GM19452 (cell line): ENCODE results near the gene RNU5B-1.

ENCODE experiments used
- ATAC-seq: cut with Tn5 transposase; IDR thresholded peaks from one replicate; pipeline ENCODE4 v1.9.1; 2021; ENCODE audit not compliant: unreplicated experiment

The RNU5B-1 gene

DNA sequence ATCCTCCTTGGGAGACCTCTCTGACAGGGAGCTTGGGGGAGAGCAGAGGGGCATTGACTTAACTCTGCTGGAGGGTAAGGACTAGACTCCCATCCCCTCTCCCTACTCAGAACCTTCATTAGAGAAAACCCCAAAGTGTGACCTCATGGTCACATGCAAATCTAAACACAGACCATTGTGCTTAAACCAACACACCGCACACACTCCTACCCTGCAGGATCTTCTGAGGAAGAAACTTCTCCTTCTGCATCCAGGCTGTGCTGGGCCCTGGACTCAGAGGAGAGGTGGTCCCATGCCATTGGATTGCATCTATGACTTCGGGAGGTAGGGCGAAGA, 17.0 kb upstream of the RNU5B-1 start:
- no peak for ATAC-seq

DNA sequence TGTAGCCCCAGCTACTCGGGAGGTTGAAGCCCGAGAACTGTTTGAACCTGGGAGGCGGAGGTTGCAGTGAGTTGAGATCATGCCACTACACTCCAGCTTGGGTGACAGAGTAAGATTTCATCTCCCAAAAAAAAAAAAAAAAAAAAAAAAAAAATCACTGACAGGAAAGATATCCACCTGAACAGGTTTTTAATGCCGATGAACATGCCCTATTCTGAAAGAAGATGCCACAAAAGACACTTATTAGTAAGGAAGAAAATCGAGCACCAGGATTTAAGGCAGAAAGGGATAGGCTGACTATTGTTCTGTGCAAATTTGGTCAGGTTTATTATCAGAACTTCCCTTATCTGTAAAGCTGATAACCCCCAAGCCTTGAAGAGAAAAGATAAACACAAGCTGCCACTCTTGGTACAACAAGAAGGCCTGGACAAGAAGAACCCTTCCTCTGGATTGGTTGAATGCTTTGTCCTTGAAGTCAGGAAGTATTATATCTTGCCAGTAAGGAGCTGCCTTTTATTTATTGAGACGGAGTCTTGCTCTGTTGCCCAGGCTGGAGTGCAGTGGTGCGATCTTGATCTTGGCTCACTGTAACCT, 15.1 kb upstream of the RNU5B-1 start:
- ATAC-seq = no peak

DNA sequence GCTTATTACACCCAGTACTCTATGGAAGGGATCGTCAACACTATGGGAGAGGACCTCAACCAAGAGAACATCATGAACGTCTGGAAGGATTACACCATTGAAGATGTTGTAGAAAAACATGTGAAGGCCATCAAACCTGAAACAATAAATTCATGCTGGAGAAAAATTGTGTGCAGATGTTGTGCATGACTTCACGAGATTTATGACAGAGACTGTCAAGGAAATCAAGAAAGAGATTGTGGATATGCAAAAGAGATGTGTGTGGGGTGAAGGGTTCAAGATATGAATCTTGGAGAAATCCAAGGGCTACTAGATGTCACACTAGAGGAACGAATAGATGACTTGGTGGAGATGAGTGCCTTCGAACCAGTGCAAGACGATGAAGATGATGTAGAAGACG, 14.2 kb upstream of the RNU5B-1 start:
- no peak for ATAC-seq

GRCh38 chr15:65292938-65293518, 11.4 kb upstream of the RNU5B-1 start:
- no peak for ATAC-seq

DNA sequence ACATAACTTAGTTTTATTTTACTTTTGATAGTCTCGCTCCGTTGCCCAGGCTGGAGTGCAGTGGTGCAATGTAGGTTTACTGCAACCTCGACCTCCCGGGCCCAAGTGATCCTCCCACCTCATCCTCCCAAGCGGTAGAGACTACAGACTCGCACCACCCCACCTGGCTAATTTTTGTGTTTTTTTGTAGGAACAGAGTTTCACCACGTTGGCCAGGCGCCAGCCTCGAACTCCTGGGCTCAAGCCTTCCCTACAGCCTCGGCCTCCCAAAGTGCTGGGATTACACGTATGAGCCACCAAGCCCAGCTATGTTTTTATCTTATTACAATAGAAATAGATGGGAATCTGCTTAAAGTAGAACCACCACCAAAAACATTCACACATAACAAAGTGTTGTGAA, 5.7 kb upstream of the RNU5B-1 start:
- no peak for ATAC-seq

- ATAC-seq = no peak
These were observed 3.5 kb upstream of the RNU5B-1 start for GRCh38 chr15:65300924-65301441.

GRCh38 chr15:65302061-65302460, 2.4 kb upstream of the RNU5B-1 start:
- no peak for ATAC-seq

- no peak for ATAC-seq
These were observed 643 bp upstream of the RNU5B-1 start for GRCh38 chr15:65303687-65304380.

DNA sequence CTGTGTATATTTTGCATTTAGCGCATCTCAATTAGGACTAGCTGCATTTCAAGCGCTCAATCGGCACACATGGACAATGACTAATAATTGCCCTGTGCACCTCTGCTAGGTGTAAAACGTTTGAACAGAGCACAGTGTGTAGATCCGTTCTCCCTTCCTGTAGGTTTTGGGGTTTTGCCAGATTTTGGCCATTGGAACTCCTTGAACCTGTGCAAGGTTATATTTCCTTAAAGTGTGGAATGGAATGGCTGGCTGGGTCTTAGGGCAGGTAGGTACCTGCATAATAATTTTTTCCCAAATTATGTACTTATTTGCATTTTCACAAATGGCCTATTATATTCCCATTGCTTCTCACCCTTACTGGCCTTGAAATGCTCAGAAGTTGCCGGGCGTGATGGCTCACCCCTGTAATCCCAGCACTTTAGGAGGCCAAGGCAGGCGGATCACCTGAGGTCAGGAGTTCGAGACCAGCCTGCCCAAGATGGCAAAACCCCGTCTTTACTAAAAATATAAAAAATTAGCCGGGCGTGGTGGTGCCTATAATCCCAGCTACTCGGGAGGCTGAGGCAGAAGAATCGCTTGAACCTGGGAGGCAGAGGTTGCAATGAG, 777 bp downstream of the RNU5B-1 start:
- no peak for ATAC-seq

- no peak for ATAC-seq
These were observed 1.3 kb downstream of the RNU5B-1 start for GRCh38 chr15:65305776-65306175.

DNA sequence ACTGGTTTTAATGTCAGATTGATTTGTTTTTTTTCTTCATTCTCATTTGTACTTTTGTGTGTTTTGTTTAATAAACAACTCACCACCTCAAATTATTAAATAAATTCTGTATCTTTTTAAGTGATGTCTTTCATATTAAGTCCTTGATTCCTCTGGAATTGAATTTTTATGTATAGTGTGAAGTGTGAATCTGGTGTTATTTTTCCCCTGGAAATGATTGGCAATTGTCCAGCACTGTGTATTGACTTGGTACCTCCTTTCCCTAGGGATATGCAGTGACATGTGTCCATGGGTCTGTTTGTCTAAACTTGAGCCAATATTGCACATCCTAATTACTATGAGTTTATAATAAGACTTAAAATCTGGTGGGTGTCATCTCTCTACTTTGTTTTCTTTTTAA, 2.1 kb downstream of the RNU5B-1 start:
- ATAC-seq = no peak

GRCh38 chr15:65307978-65308377, 3.5 kb downstream of the RNU5B-1 start:
- no peak for ATAC-seq

GRCh38 chr15:65309882-65310418, 5.5 kb downstream of the RNU5B-1 start:
- ATAC-seq = no peak

DNA sequence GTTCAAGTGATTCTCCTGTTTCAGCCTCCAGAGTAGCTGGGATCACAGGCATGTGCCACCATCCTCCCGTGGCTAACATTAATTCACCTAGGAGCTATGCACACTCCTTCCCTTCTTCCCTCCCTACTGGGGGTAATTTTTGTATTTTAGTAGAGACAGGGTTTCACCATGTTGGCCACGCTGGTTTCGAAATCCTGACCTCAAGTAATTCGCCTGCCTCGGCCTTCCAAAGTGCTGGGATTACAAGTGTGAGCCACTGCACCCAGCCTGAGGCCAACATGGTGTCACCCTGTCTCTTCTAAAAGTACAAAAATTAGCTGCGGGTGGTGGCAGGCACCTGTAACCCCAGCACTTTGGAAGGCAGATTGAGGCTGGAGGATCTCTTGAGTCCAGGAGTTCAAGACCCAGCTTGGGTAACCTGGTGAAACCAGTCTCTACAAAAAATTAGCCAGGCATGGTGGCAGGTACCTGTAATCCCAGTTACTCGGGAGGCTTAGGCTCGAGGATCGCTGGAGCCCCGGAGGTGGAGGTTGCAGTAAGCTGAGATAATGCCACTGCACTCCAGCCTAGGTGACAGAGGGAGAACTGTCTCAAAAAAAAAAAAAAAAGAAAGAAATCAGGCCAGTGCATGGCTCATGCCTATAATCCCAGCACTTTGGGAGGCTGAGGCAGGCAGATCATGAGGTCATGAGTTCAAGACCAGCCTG, 6.1 kb downstream of the RNU5B-1 start:
- no peak for ATAC-seq

GRCh38 chr15:65311760-65312159, 7.3 kb downstream of the RNU5B-1 start:
- no peak for ATAC-seq

DNA sequence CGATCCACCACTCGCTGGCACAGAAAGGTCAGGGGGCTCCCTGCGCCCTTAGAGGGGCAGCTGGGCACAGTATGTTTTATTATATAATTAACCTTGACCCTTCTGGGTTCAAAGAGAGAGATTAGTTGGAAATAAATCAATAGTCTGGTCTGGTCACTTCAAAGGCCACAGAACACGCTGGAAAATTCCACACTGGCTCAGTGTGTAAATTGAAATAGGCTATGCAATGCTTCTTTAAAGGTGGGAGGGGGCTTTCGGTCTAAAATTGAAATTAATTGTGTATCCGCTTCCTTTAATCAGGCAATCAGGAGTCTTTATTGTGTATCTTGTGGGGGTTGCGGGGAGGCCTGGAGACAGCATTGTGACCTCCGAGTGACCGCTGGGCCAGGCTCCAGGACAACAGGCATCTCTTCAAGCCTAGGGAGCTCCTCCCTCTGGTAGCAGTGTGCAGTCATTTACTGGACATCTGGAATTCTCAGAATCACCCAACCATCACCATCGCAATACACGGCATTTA, 8.0 kb downstream of the RNU5B-1 start:
- no peak for ATAC-seq

DNA sequence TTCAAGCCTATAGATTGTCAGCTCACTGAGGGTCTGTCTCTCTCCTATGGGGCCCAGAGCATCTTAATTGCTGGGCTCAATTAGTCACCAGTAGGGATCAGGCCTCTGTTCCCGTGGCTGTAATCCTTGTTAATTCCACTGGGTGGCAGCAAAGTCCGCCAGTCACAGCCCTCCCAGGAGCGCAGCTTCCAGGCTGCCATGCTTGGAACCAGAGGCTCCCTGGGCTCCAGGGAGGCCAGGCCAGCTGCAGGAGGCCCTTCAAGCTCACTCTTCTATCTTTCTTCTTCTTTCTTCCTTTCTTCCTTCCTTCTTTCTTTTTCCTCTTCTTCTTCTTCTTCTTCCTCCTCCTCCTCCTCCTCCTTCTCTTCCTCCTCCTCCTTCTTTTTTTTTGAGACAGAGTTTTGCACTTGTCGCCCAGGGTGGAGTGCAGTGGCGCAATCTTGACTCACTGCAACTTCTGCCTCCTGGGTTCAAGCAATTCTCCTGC, 14.4 kb downstream of the RNU5B-1 start:
- ATAC-seq = peak; percentile 61

GRCh38 chr15:65323071-65323511, 18.6 kb downstream of the RNU5B-1 start:
- ATAC-seq = no peak

DNA sequence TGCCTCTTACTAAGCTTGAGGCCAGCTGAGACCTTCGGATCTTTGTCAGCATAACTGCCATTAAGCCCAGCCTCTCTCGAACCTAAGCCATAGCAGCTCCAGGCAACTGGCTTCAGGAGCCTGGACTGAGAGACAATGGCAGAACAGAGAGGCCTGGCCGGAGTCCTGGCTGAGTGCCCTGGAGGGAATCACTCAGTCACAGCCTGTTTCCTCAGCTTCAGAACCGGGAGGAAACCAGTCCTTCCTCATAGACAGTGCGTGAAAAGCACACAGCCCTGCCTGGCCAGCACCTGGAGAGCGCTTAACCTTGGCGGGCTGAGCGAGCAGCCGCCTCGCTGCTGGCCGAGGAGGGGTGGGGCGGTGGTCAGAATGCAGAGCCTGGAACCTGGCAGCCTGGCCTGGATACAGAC, 21.6 kb downstream of the RNU5B-1 start:
- ATAC-seq = no peak

GRCh38 chr15:65326818-65327217, 22.3 kb downstream of the RNU5B-1 start:
- no peak for ATAC-seq
